Activated CD4-positive, CD25-positive, alpha-beta regulatory T cell treated with anti-CD3 and anti-CD28 coated beads, Interleukin-2, amount 50 U/mL, for 16 hours (primary cell): ENCODE results near the gene RAB40B.

Experiments
- DNase-seq: peaks from one replicate; pipeline ENCODE4 v3.0.0-alpha.2; 2020; ENCODE audit warnings: low read depth, low spot score

The RAB40B gene

DNA sequence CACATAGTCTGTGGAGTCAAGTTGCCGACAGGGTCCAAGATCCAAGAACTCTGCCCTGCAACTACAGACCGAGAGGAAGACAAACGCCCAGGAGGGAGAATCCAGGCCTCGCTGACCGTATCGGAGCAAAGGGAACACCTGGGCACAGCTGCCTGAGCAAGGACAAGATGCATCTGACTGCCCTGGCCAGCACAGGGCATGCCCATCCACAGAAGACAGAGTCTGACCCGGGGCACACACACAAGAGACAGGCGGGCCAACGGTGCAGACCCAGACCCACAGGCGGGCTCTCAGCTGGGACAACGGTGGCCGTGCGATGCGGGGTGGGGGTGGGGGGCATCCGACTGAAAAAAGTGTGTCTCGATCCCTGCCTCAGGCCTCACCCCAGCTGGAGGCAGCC, 6.2 kb downstream of the RAB40B start:
- DNase-seq = no peak

DNA sequence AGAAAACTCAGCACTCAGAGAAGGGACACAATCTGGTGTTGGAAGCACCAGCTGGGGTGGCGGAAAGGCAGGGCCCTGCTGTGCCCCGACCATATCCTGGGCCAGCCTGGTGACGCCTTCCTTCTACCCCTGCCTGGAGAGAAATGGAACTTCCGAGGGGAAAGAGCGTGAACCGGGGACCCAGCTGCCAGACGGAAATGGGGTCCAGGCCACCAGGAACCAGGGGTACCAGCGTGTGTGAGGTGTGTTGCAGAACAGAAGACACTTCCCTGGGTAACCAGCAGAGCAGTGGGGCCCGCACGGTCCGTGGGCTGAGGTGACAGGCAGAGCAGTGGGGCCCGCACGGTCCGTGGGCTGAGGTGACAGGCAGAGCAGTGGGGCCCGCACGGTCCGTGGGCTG, 6.8 kb downstream of the RAB40B start:
- DNase-seq = no peak

DNA sequence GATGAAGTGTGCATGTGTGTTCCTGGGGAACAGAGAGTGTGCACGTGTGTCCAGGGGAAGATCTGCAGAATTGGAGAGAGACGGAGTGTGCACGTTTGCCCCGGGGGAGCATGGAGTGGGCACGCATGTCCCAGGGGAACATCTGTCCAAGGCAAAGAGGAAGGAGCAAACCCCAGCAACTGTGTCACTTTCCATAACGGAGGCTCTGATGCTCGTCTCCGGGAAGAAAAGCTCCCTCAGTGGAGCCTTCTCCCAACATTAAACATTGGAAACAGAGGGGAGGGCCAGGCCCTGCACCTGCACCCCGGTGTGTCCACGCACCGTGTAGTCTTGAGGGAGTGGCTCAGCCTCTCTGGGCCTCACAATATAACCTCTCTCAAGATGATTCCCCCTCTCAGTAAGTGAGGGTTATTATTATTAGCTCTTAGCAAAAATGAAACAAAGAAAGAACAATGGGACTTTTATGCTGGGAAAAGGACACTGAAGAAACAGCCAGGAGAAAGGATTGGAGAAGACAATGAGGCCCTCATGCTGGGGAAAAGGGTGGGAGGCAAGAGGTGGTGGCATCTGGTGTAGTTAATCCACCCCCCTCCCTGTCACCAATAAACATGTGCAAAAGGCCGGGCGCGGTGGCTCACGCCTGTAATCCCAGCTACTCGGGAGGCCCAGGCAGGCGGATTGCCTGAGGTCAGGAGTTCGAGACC, 7.6 kb downstream of the RAB40B start:
- no peak for DNase-seq

DNA sequence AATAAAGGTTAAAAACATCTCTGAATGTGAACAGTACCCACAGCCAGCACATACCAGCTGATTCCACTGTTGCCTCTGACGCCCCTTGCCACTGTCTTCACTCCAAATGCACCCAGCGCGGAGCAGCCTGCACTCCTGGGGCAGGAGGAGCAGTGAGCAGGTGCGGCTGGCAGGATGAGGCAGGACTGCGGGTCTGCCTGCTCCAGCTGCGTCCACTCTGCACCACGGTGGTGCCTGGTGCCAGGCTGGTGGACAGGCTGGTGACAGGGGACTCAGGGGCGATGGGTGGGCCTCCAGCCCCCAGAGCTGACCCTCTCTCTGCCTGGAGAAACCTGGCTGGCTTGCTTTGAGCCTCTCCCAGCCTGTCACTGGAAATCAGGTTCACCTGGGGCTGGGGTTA, 9.4 kb downstream of the RAB40B start:
- DNase-seq = no peak

DNA sequence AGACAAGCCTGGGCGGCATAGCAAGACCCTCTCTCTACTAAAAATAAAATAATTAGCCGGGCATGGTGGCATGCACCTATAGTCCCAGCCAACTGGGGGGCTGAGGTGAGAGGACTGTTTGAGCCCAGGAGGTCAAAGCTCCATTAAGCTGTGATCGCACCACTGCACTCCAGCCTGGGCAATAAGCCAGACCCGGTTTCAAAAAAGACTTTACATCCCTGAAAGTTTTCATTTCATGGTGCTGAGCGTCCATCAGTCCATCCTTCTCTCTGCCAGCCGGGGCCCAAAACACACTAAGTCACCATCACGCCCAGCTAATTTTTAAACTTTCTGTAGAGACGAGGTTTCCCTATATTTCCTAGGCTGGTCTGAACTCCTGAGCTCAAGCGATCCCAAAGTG, 10.6 kb downstream of the RAB40B start:
- no peak for DNase-seq

DNA sequence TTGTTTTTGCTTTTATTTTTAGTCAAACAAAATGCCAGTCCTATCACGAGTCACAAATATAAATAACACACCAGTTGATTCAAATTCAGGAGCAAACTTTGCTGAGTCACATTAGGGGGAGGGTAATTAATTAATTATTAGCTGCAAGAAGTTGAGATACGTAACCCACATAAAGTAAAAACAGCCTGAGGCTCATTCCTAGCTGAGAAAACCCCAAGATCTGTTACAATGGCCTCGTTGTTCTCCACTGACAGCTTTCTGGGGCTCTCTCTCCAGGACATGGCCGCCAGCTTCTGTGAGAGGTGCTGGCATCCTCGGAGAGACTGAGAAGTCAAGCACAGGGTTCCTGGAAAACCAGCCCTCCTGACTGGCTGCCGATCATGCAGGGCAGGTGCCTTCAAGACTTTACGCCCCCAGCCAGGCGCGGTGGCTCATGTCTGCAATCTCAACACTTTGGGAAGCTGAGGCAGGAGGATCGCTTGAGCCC, 11.1 kb downstream of the RAB40B start:
- no peak for DNase-seq

DNA sequence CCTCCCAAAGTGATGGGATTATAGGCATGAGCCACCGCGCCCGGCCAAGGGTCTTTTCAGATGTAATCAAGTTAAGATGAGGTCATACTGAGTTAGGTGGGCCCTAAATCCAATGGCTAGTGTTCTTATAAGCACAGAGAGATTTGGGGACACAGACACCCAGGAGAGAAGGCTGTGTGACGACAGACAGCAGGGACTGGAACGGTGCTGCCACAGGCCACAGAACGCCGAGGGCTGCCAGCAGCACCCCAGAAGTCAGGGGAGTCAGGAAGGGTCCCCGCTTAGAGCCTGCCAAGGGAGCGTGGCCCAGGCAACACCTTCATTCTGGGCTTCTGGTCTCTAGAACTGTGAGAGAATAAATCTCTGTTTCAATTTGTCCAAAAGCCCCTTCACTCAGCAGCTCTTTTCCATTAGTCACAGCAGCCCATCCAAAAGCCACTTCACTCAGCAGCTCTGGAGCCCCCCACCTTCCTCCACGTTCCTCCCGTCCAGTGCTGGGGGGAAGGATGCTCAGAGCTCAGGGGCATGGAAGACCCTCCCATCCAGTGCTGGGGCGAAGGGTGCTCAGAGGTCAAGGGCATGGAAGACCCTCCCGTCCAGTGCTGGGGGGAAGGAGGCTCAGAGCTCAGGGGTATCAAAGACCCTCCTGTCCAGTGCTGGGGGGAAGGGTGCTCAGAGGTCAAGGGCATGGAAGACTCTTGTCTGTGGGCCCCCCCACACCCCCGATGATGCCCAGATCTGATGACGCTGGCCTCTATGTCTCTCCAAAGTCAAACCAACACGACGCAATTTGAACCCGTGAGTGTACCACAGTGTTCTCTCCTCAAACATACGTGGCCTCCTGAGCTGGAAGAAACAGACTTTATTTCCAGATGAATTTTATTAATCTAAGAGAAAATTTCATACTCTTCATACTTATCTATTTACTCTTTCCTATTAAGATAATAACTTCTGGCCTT, 11.9 kb downstream of the RAB40B start:
- no peak for DNase-seq

DNA sequence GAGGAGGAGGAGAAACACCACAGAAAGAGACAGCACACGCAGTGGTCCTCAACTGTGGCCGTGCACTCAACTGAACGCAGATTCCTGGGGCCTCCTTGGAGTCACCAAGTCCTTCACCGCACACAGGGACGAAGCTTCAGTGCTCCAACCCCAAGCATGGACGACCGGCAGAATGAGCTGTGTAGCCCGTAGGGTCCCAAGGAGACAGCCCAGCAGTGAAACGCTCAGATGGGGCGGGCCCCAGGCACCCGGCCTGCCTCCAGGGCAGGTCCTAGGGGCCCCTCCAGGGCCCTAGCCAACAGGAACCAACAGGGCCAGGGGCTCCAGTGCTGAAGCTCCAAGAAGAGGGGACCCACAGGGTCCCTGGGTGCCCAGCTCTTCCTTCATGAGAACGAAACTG, 13.2 kb downstream of the RAB40B start:
- no peak for DNase-seq

DNA sequence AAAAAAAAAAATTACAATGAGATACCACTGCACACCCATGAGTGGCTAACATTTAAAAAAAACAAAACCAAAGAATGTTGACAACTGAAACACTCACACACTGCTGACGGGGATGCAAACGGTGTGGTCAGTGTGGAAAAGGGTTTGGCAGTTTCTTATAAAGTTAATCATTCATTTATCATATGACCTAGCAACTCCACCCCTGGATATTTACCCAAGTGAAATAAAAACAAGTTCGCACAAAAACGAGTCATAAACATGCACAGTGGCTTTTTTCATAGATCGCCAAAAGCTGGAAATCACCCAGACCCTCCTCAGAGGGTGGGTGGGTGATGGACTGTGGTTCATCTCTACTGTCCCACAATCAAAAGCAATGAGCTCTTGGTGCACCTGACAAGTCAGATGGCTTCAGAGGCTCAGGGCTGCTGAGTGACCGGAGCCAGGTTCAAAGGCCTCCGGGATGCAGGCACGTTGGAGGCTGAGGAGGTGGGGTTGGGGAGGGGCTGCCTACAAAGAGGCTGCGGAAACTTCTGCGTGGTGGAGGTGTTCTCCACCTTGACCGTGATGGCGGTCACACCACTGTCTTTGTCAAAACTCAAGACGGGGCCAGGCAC, 14.2 kb downstream of the RAB40B start:
- no peak for DNase-seq

DNA sequence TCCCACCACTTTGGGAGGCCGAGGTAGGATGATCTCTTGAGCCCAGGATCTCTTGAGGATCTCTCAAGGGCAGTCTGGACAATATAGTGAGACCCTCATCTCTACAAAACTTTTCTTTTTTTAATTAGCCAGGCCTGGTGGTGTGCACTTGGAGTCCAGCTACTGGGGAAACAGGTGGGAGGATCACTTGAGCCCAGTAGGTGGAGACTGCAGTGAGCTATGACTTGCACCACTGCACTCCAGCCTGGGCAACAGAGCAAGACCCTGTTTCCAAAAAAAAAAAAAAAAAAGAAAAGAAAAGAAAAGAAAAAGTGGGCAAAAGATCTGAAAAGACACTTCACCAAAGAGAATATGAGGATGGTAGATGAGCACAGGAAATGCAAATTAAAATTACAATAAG, 15.0 kb downstream of the RAB40B start:
- DNase-seq = no peak

DNA sequence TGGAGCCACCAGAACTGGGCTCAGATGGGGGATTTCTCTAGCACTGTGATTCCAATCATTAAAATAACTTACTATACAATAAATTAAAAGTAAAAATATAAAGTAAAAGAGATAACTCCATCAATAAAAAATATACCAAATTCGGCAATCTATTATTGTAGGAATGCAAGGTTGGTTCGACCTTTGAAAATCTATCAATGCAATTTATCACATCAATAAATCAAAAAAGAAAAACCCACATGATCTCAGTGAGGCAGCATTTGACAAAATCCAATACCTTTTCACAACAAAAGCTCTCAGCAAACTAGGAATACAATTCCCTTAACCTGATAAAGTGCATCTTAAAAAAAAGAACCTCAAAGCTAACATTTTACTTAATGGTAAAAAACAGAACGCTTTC, 17.0 kb downstream of the RAB40B start:
- DNase-seq = no peak

DNA sequence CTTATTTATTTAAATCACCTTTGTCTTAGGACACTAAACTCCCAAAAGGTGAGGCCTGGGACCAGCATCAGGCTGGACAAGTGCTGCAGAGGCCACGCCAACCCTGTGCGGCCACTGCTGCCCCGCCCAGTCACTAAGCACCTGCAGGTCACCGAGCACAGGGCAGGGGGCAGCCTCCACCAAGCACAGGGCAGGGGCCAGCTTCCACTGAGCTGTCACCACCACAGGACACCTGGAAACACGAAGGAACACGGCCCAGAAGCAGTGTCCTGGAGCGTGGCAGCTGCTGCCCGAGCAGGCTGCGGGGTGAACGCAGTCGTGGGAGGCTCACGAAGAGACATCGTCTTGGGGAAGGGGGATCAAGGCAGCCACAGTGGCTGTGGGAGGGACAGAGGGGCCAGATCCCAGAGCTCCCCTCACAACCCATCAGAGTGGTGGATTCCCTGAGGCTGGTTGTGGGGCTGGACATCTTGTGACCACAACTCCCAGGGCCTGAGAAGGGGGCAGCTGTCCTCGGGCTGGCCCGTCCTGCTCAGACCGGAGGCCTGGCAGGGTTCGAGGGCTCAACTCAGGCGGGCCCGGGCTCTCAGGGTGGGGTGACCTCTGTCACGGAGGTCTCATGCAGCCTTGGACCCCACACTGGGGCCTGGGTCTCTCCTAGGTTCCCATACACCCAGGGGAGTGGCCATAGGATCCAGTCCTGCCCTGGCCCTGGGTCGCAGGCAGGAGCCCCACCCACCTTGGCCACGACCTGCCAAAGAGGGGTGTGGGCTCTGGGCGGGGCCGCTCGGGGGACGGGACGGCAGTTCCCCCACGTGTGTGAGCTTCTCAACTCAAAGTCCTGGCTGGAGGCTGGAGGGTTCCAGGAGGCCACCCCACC, 18.7 kb downstream of the RAB40B start:
- no peak for DNase-seq

DNA sequence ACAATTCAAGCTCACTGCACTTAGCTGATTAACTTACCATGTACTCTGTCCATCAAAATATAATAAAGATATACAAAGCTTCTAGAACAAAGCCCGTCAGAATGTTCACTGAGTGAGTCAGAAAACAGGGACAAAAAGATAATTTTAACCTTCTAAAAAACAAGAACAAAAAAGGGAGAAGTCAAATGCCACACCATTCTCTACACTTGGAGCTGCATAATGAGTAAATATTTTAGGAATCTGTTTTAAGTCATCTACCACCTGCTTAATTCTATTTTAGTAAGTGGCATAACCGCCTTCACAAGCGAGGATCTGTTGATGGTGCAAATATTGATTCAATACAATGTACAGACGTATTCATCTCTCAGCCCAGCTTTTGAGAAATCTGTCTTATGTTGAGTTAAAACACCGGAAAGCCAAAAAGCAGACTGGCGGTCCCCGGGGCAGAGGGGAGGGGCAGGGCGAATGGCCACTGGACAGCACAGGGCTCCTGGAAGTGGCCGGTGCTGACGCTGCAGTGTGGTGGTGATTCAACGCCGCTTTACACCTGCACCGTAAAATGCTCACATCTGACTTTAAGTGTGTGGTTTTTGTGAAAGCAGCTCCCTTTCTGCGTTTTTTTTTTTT, 20.1 kb downstream of the RAB40B start:
- no peak for DNase-seq

DNA sequence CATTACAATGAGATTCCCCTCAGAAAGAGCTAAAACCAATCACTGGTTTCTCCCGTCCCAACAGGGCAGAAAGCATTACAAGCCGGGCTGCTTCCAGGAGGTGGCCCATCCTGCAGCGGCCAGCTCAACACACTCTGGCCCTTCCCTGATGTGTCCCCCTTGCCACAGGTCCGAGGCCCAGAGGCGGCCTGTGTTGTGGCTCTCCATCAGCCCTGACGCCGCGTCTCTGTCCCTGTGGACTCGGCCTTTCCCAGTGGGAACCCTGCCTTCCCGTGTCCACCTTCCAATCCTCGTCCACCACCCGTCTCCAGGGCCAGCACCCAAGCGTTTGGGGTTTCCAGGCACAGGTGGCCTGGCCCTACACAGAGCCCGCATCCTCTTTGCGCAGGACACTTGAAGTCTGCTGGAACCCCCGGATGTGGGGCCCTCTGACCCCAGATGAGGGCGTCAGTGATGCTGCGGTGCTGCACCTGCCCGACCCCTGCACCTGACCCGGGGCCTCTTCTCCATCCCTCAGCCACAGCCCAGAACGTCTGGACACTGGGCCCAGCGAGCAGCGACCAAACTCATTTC, 21.1 kb downstream of the RAB40B start:
- DNase-seq = no peak

DNA sequence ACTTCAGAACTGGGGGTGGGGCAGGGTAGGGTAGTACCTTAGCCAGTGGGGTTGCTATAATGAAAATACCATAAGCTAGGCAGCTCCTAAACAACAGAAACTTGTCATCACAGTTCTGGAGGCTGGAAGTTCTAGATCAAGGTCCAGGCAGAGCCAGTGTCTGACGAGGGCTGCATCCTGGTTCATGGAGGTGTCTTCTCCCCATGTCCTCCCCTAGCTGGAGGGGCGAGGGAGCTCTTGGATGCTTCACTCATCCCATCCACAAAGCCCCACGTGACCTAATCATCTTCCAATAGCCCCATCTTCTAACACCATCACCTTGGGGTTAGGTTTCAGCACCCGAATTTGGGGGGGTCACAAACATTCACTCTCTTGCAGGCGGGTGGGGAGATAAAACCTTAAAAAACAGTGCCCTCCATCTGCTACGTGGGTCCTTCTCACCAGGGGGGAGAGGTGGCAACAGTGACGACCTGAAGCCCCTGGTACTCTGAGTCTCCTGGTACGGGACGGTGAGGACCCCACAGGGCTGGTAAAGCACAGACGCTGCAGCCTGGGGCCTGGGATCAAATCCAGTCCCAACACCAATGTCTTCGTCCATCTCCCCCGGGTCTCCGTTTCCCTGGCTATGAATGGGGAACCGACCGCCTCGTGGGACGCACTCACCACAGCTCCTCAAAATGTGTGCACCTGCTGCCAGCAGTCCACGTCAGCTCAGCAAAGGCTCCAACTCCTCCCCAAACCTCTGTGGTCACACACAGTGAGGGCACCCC, 22.8 kb downstream of the RAB40B start:
- DNase-seq = no peak

DNA sequence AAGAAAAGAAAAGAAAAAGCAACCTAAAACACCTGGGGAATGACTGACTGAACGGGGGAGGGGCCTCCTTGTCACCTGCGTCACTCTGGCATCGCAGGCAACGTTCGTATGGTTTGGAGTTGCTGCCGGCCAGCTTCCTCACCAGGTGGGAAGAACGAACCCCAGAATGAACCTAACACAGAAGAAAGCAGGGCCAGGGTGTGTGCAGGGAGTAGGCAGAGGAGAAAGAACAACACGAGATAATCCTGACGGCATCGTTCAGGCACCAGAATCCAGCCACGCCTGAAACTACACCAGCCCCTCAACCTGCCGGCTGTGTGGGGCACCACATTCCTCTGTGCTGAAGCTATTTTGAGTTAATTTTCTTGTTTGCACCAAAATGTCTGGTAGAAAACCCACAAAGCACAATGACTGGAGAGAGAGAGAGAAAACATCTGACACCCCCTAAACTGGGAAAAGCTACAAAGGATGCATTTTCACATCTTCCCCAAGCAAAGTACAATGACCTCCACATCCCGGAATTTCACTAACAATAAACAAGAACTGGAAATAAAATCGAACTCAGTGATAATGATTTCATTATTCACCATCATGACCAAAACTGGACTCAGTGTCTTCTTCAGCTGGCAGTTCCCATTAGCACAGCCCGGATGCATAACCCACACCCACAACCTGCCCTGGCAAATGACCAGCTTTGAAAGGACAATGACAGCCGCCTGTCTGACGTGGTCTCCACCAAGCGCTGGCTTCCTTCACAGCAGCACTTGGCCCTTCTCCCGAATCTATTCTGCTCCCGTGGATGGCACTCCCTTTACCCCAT, 23.6 kb downstream of the RAB40B start:
- no peak for DNase-seq

DNA sequence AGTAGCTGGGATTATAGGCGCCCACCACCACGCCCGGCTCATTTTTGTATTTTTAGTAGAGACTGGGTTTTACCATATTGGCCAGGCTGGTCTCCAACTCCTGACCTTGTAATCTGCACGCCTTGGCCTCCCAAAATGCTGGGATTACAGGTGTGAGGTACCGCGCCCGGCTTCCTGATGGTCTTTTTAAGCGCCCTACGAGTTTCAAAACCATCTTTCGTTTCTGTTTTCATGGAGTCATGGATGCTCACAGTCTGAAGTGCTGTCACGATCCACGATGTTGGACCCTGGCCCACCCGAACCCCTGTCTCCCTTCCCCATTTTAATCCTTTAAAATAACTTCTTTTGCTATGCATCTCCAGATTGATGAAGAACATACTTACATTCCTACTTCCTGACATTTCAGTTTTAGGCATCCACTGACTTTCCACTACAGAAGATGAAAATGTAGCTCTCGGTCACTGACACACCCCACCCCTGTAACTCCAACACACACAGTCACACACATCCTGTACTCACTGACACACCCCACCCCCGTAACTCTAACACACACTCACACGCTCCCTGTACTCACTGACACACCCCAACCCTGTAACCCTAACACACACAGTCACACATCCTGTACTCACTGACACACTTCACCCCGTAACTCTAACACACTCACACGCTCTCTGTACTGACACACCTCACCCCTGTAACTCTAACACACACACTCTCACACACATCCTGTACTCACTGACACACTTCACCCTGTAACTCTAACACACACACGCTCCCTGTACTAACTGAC, 27.6 kb downstream of the RAB40B start:
- no peak for DNase-seq

DNA sequence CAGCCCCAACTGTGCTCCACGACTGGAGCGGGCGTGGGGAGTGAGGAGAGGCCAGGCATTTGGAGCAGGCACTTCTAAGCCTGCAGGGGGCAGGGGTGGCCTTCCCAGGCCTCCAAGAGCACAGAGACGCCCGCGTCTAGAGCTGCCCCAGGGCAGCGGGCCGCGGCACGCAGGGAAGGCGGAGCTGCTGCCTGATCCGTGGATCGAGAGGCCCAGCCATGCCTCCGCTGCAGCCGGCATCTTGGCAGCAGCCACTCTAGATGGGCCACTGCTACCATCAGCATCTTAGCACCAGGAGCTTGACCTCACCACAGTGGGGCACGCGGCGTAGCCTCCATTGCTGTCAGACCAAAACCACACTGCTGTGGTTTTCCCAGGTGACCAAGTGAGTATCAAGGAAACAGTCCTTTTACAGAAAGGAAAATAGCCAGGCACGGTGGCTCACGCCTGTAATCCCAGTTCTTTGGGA, 29.8 kb downstream of the RAB40B start:
- no peak for DNase-seq
